Pancreas (tissue), 10 donors: ENCODE results near the gene TRAFD1. TPM values are rescaled to one million over a fixed set of nuclear protein-coding genes. Genes with fewer than 3 reads are reported as not detected.
A peak's percentile ranks its signal among the peaks of the same experiment; 100 is the strongest.

Experiments
- ATAC-seq, 4 donors: fragments of 200-7000 bp; cut with Tn5 transposase; one replicate each; pipeline versions ENCODE4 v1.8.0 to v1.9.1; 2020; ENCODE audit warnings: mild to moderate bottlenecking in 4 of 4, moderate library complexity in 4 of 4
- DNase-seq, 6 donors: peaks; one replicate each; pipeline ENCODE4 v3.0.0-alpha.2; 2020
- FAIRE-seq: peaks from 2 replicates; lab custom pipeline; 2012; peaks lifted over from hg19 to GRCh38; lab: Jason Lieb, UNC
- H3K27ac ChIP-seq, 4 donors: fragments of 200-600 bp; sonication (generic); 1 replicate in 3 of 4; 2 replicates in 1 of 4; pipeline versions ENCODE4 v1.5.0 to v1.8.0; 2020
- H3K27me3 ChIP-seq, 4 donors: fragments of 200-600 bp; one replicate each; pipeline ENCODE4 v1.8.0; 2021
- H3K36me3 ChIP-seq, 3 donors: fragments of 200-600 bp; sonication (generic) in 1 of 3; one replicate each; pipeline versions ENCODE4 v1.5.0 to v1.8.0; 2020 to 2021
- H3K4me1 ChIP-seq, 3 donors: fragments of 200-600 bp; one replicate each; pipeline ENCODE4 v1.8.0; 2021
- H3K4me3 ChIP-seq, 4 donors: fragments of 200-600 bp; sonication (generic) in 2 of 4; one replicate each; pipeline versions ENCODE4 v1.5.0 to v1.8.0; 2020 to 2021
- H3K9me3 ChIP-seq, 4 donors: fragments of 200-600 bp; one replicate each; pipeline ENCODE4 v1.8.0; 2021
- CTCF ChIP-seq, 4 donors: fragments of 200-600 bp; sonication (generic) in 3 of 4; IDR thresholded peaks; one replicate each; pipeline versions ENCODE4 v1.5.0 to v1.8.0; 2021; ENCODE audit warnings: antibody characterized with exemption in 4 of 4
- WGBS, 2 donors: extraction: QIAGEN DNeasy Blood & Tissue Kit; methylation state at CpG; one replicate each; pipeline ENCODE4 v1.1.7; 2013; 5-methylcytosine and 5-hydroxymethylcytosine counted together
- intact Hi-C, 3 donors: fragments of 100-400 bp; cut with DNase I; formaldehyde crosslinking; loops; one replicate each; pipeline versions ENCODE4 v1.11.1 to v1.14.2; 2022
- polyA plus RNA-seq, 2 donors: library from polyadenylated mRNA; stranded (reverse); fragments of 200-250 nt; gene quantifications; one replicate each; pipeline ENCODE4 v1.2.3, GENCODE V29; 2013
- total RNA-seq, 6 donors: library from RNA; stranded (reverse); fragmentation: NEBNext Ultra II Directional in 4 of 6; extraction: Animal tissue kit (Norgen Biotek cat#: 25700) in 4 of 6; gene quantifications; one replicate each; pipeline versions ENCODE4 v1.2.1 to v1.2.4, GENCODE V29; 2021 to 2023
- donor health status: healthy with polysubstance abuse.
- donor health status: DM: no; HTN: no; CAD: no; lungs with moderate emphysema.
- donor health status: DM: no; HTN: no; CAD: no.
- donor health status: control.
- donor health status: control.
- donor health status: Bipolar disorder and iron deficiency.
- donor health status: DM: yes; HTN: yes; CAD: no.
- donor health status: DM: no; HTN: no; CAD: no.
- donor health status: DM: no; HTN: no; CAD: no.
- donor health status: DM: yes; HTN: yes; CAD: no.

The TRAFD1 gene
- total and polyA plus RNA-seq, 8 donors = 5.9 to 18.2 (median 8.5) TPM

GRCh38 chr12:112134731-112135130, 9.4 kb downstream of the TRAFD1 start:
- no peak overlapping the region for H3K27ac ChIP-seq

DNA sequence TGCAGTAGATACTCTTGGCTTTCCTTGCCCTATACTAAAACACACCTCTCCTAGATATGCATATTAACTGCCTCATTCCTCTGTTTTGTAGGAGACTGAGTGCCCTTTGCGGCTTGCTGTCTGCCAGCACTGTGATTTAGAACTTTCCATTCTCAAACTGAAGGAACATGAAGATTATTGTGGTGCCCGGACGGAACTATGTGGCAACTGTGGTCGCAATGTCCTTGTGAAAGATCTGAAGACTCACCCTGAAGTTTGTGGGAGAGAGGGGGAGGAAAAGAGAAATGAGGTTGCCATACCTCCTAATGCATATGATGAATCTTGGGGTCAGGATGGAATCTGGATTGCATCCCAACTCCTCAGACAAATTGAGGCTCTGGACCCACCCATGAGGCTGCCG, 15.4 kb downstream of the TRAFD1 start:
- no peaks in the 10 kb centered on the region for H3K9me3 ChIP-seq
- TF ChIP-seq CTCF (IDR thresholded peaks at IDR 0.05) = no peak
- no peak overlapping the region for H3K4me3 ChIP-seq
- WGBS, 2 donors = 89 to 94% methylated on average over 5 of the region's 5 CpGs
- DNase-seq = no peak
- FAIRE-seq = no peak
- H3K27ac ChIP-seq = no peak overlapping the region
- H3K36me3 ChIP-seq = peaks cover 9 to 69% (median 12%) of the 10 kb centered on the region in 3 donors
- H3K4me1 ChIP-seq = no peaks in the 10 kb centered on the region
- intact Hi-C loops = no loop called here
- no peak for ATAC-seq
- H3K27me3 ChIP-seq = no peaks in the 10 kb centered on the region

More at GRCh38 chr12:112134731-112135130, 9.4 kb downstream of the TRAFD1 start:
- intact Hi-C loops = no loop called here
- Histone ChIP-seq H3K4me1 (peaks cover 0 to 16% (median 12%) of the 10 kb centered on the region in 3 donors), H3K4me3 (no peak overlapping the region), H3K9me3 (no peaks in the 10 kb centered on the region), H3K27me3 (no peaks in the 10 kb centered on the region), H3K36me3 (peaks cover 0 to 39% (median 13%) of the 10 kb centered on the region in 3 donors)
- TF ChIP-seq CTCF (IDR thresholded peaks at IDR 0.05) = no peak
- 80 to 85% methylated on average over 3 of the region's 3 CpGs for WGBS, 2 donors
- no peak for DNase-seq
- ATAC-seq = no peak
- FAIRE-seq = no peak

- Histone ChIP-seq H3K27ac (no peak overlapping the region), H3K9me3 (no peaks in the 10 kb centered on the region), H3K4me1 (no peaks in the 10 kb centered on the region), H3K4me3 (no peak overlapping the region), H3K27me3 (no peaks in the 10 kb centered on the region), H3K36me3 (peaks cover 8 to 77% (median 21%) of the 10 kb centered on the region in 3 donors)
- intact Hi-C loops = no loop called here
- no peak for TF ChIP-seq CTCF (IDR thresholded peaks at IDR 0.05)
- ATAC-seq (no peak), DNase-seq (no peak), FAIRE-seq (no peak)
- 86 to 95% methylated on average over 1 of the region's 1 CpG for WGBS, 2 donors
Measured at GRCh38 chr12:112146123-112146522, 20.8 kb downstream of the TRAFD1 start.

DNA sequence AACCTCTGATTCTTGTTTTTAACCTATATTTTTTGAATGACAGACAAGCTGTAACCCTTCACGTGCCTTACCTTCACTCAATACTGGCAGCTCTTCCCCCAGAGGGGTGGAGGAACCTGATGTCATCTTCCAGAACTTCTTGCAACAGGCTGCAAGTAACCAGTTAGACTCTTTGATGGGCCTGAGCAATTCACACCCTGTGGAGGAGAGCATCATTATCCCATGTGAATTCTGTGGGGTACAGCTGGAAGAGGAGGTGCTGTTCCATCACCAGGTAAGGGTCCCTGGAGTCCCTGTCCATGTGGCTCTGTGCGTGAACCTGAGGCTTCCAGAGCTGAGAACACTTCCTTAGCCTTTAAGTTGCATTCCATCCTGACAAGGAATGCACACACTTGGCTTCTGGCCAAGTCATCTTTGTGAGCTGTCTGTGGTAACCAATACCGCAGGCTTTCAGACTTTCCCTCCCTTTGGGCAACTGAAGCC, 22.7 kb downstream of the TRAFD1 start:
- 92 to 93% methylated on average over 3 of the region's 3 CpGs for WGBS, 2 donors
- peak overlapping the region in 1 of 4 donors; percentile 53 for H3K27ac ChIP-seq
- H3K36me3 ChIP-seq = peaks cover 8 to 76% (median 21%) of the 10 kb centered on the region in 3 donors
- H3K4me3 ChIP-seq = no peak overlapping the region
- FAIRE-seq = no peak
- no peak for TF ChIP-seq CTCF (IDR thresholded peaks at IDR 0.05)
- no peaks in the 10 kb centered on the region for H3K27me3 ChIP-seq
- ATAC-seq = no peak
- no peaks in the 10 kb centered on the region for H3K9me3 ChIP-seq
- intact Hi-C loops = no loop called here
- no peak for DNase-seq
- no peaks in the 10 kb centered on the region for H3K4me1 ChIP-seq

DNA sequence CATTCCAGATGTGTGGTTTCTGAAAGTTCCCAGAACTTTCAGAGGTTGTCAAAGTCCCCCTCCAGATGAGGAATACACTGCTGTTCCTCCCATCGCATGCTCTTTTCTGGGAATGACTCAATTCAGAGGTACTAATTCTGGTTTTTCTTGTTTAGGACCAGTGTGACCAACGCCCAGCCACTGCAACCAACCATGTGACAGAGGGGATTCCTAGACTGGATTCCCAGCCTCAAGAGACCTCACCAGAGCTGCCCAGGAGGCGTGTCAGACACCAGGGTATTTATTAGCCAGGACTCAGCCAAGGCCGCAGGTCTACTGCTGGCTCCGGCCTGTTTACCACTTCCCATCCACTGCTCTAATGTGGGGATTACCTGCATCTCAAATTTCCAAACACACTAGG, 24.2 kb downstream of the TRAFD1 start:
- intact Hi-C loops = no loop called here
- Histone ChIP-seq H3K9me3 (no peaks in the 10 kb centered on the region), H3K36me3 (peaks cover 8 to 66% (median 21%) of the 10 kb centered on the region in 3 donors), H3K27ac (peak overlapping the region in 2 of 4 donors; percentile 39 to 53), H3K4me1 (no peaks in the 10 kb centered on the region), H3K4me3 (no peak overlapping the region), H3K27me3 (no peaks in the 10 kb centered on the region)
- peak in 3 of 6 donors; percentile 36 to 47 (median 44) for DNase-seq
- no peak for FAIRE-seq
- ATAC-seq = peak; percentile 59 to 92 (median 80)
- WGBS, 2 donors = 55 to 66% methylated on average over 5 of the region's 5 CpGs
- no peak for TF ChIP-seq CTCF (IDR thresholded peaks at IDR 0.05)
